BE2C (cell line): ENCODE results near the gene MGA.

Experiments
- DNase-seq: peaks from one replicate; pipeline ENCODE4 v3.0.0-alpha.2; 2020
- H3K27me3 ChIP-seq: fragments of 250-450 bp; sonication (Bioruptor Pico); 2 replicates; pipeline ENCODE4 v1.5.1; 2020; ENCODE audit warnings: mild to moderate bottlenecking
- H3K36me3 ChIP-seq: fragments of 250-450 bp; sonication (Bioruptor Pico); 2 replicates; pipeline ENCODE4 v1.5.1; 2020; ENCODE audit warnings: mild to moderate bottlenecking
- H3K4me1 ChIP-seq: fragments of 250-450 bp; sonication (Bioruptor Pico); 2 replicates; pipeline ENCODE4 v1.5.1; 2020
- H3K4me3 ChIP-seq: 2 replicates; pipeline ENCODE4 v1.5.1; 2011; ENCODE audit warnings: low read depth, low read length
- H3K9me3 ChIP-seq: fragments of 250-450 bp; sonication (Bioruptor Pico); 2 replicates; pipeline ENCODE4 v1.5.1; 2020
- TF ChIP-seq, protein P1 (sequence below): IDR thresholded peaks from 2 replicates; pipeline ENCODE4 v1.5.1; 2012; ENCODE audit warnings: mild to moderate bottlenecking, low read depth, low read length

The MGA gene

DNA sequence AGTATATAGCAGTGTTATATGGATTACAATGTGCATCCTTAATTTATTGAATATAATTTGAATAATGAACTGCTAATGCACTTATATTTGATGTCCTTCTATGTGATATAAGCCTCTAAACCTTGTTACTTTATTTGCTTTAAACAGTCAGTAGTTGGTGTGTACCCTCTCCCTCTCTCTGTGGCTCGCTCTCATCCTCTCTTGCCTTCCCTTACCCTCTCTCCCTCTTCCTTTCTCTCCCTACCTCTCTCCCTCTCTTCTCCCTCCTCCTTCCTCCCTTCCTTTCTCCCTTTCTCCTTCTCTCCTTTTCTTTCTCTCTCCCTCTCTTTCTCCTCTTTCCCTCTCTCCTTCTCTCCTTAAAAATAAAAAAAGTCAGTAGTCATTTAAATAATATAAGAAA is 28.9 kb downstream of the MGA start:
- TF ChIP-seq, protein P1, sequence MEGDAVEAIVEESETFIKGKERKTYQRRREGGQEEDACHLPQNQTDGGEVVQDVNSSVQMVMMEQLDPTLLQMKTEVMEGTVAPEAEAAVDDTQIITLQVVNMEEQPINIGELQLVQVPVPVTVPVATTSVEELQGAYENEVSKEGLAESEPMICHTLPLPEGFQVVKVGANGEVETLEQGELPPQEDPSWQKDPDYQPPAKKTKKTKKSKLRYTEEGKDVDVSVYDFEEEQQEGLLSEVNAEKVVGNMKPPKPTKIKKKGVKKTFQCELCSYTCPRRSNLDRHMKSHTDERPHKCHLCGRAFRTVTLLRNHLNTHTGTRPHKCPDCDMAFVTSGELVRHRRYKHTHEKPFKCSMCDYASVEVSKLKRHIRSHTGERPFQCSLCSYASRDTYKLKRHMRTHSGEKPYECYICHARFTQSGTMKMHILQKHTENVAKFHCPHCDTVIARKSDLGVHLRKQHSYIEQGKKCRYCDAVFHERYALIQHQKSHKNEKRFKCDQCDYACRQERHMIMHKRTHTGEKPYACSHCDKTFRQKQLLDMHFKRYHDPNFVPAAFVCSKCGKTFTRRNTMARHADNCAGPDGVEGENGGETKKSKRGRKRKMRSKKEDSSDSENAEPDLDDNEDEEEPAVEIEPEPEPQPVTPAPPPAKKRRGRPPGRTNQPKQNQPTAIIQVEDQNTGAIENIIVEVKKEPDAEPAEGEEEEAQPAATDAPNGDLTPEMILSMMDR, result no peak
- 0 out of 2 replicates have a peak, but pooled peaks cover 3% of the 10 kb centered on the region for H3K9me3 ChIP-seq
- H3K4me3 ChIP-seq, result no peak overlapping the region
- H3K27me3 ChIP-seq, result no peaks in the 10 kb centered on the region
- H3K36me3 ChIP-seq, result no peaks in the 10 kb centered on the region
- H3K4me1 ChIP-seq, result no peaks in the 10 kb centered on the region
- no peak for DNase-seq

DNA sequence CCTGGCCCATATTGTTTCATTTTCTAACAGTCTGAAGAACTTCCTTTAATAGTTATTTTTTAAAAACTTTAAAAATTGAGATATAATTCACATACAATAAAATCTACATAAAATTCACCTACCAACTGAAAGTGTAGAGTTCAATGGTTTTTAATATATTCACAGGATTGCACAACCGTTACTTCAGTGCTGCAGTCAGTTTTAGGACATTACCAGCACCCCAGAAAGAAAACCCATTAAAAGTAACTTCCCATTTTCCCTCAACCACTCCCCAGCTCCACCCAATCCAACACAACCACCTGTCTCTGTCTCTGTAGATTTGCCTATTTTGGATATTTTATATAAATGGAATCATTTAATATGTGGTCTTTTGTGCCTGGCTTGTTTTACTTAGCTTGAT is 29.6 kb downstream of the MGA start:
- H3K27me3 ChIP-seq, result no peaks in the 10 kb centered on the region
- H3K4me1 ChIP-seq, result no peaks in the 10 kb centered on the region
- TF ChIP-seq, protein P1, result no peak
- no peaks in the 10 kb centered on the region for H3K36me3 ChIP-seq
- H3K9me3 ChIP-seq, result 0 out of 2 replicates have a peak, but pooled peaks cover 3% of the 10 kb centered on the region
- no peak for DNase-seq
- H3K4me3 ChIP-seq, result no peak overlapping the region

DNA sequence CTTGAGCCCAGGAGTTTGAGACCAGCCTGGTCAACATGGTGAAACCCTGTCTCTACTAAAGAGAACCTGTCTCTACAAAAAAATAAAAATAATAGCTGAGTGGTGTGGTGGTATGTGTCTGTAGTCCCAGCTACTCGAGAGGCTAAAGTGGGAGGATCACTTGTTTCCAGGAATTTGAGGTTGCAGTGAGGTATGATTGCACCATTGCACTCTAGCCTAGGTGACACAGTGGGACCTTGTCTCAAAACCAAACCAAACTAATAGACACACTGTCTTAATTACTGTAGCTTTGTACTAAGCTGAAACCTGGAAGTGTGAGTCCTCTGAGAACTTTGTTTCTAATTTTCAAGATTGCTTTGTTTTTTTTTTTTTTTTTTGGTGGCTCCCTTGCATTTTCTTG is 30.4 kb downstream of the MGA start:
- TF ChIP-seq, protein P1, result no peak
- H3K27me3 ChIP-seq, result no peaks in the 10 kb centered on the region
- H3K36me3 ChIP-seq, result no peaks in the 10 kb centered on the region
- H3K4me1 ChIP-seq, result no peaks in the 10 kb centered on the region
- DNase-seq, result no peak
- 0 out of 2 replicates have a peak, but pooled peaks cover 3% of the 10 kb centered on the region for H3K9me3 ChIP-seq
- no peak overlapping the region for H3K4me3 ChIP-seq

DNA sequence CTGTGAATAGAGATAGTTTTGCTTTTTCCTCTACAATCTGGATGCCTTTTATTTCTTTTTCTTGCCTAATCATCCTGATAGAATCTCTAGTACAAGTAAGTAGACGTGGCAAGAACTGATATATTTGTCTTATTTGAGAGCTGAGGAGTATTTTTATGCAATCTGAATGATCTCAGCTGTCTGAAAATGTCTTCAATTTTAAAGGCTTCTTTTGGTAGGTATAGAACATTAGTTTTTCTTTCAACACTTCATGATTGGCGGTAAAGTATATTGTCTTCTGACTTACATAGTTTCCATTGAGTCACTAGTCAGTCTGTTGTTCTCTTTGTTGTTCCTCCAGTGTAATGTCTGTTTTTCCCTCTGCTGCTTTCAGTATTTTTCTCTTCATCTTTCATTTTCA is 31.3 kb downstream of the MGA start:
- H3K36me3 ChIP-seq, result no peaks in the 10 kb centered on the region
- 0 out of 2 replicates have a peak, but pooled peaks cover 3% of the 10 kb centered on the region for H3K9me3 ChIP-seq
- DNase-seq, result no peak
- no peaks in the 10 kb centered on the region for H3K27me3 ChIP-seq
- H3K4me1 ChIP-seq, result no peaks in the 10 kb centered on the region
- H3K4me3 ChIP-seq, result no peak overlapping the region
- TF ChIP-seq, protein P1, result no peak

DNA sequence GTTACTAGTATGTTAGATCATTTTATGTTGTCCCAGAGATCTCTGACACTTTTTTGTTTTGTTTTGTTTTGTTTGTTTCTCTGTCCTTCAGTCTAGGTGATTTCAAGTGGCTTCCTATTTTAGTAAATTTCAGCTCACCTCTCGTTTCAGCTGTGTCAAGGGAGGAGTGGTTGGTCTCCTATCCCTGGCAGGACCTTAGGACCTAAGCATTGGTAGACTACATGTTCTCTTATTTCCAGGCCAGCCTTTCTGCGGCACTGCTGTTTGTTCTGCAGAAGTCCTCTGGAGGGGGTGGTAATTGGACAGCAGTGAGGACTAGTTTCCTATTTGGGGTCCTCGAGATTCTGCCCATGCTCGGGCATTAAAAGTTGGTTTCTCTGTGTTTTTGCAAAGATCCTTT is 31.8 kb downstream of the MGA start:
- Histone ChIP-seq H3K4me3 (no peak overlapping the region), H3K4me1 (no peaks in the 10 kb centered on the region), H3K36me3 (no peaks in the 10 kb centered on the region), H3K9me3 (0 out of 2 replicates have a peak, but pooled peaks cover 3% of the 10 kb centered on the region), H3K27me3 (no peaks in the 10 kb centered on the region)
- TF ChIP-seq, protein P1, result no peak
- no peak for DNase-seq

DNA sequence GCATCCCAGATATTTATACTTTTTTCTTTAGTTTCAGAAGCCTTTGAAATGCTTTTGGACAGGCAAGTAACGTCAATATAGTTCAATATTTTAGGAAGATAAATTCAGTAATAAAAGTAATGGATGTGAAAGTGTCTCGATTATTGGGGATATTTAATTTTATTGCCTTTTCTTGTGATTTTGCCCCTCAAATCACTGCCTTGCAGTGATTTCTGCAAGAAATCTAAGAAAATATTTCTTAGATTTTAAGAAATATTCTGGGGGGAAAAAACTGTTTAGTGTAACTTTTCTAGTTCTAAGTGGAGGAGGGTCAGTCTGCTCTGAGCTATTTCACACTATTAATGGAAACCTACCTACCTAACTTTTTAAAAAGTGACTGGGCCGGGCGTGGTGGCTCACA is 33.6 kb downstream of the MGA start:
- no peak for DNase-seq
- H3K4me1 ChIP-seq, result no peaks in the 10 kb centered on the region
- H3K27me3 ChIP-seq, result no peaks in the 10 kb centered on the region
- H3K36me3 ChIP-seq, result peaks cover 4% of the 10 kb centered on the region
- TF ChIP-seq, protein P1, result no peak
- H3K4me3 ChIP-seq, result no peak overlapping the region
- H3K9me3 ChIP-seq, result 0 out of 2 replicates have a peak, but pooled peaks cover 3% of the 10 kb centered on the region
